ENCODE results near the gene CPNE4. TPM values are rescaled to one million over a fixed set of nuclear protein-coding genes. Genes with fewer than 3 reads are reported as not detected.
"Not testable (repeated sequence)": the region's sequence is repeated elsewhere in the genome, so short reads cannot be mapped to it uniquely, and the experiment has no call there.

CPNE4 gene
- total RNA-seq, 1 donor from 2014 or later: not detected

DNA sequence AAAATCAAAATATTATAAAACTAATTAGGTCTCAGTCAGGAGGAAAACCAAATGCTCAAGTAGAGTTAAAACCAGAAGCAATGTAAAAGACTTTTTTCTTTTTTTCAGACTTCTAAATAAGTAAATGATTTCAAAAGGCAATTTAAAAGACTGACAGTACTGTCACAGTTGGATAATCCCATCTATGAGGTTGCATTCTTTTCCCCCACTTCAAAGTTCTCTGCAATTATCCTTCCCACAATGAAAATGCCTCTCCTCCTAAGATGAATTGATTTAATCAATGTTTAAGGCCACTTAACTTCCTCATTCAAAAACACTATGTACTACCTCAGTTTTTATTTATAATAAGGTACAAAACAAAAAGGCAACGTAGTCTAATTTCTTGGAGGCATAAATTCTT is 540.1 kb downstream of the CPNE4 start:
- H3K4me3 Mint-ChIP-seq (ENCODE audit: unreplicated experiment): no peak overlapping the region
- TF ChIP-seq, protein P1, sequence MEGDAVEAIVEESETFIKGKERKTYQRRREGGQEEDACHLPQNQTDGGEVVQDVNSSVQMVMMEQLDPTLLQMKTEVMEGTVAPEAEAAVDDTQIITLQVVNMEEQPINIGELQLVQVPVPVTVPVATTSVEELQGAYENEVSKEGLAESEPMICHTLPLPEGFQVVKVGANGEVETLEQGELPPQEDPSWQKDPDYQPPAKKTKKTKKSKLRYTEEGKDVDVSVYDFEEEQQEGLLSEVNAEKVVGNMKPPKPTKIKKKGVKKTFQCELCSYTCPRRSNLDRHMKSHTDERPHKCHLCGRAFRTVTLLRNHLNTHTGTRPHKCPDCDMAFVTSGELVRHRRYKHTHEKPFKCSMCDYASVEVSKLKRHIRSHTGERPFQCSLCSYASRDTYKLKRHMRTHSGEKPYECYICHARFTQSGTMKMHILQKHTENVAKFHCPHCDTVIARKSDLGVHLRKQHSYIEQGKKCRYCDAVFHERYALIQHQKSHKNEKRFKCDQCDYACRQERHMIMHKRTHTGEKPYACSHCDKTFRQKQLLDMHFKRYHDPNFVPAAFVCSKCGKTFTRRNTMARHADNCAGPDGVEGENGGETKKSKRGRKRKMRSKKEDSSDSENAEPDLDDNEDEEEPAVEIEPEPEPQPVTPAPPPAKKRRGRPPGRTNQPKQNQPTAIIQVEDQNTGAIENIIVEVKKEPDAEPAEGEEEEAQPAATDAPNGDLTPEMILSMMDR (IDR thresholded peaks at IDR 0.05): no peak
- H3K27me3 Mint-ChIP-seq (ENCODE audit: unreplicated experiment): no peaks in the 10 kb centered on the region
- peaks cover 6% of the 10 kb centered on the region for H3K36me3 Mint-ChIP-seq (ENCODE audit: unreplicated experiment)
- H3K27ac Mint-ChIP-seq (ENCODE audit: unreplicated experiment): no peak overlapping the region
- DNase-seq (ENCODE audit: extremely low spot score, unreplicated experiment): no peak
- no peaks in the 10 kb centered on the region for H3K4me1 Mint-ChIP-seq (ENCODE audit: unreplicated experiment)
- no peaks in the 10 kb centered on the region for H3K9me3 Mint-ChIP-seq (ENCODE audit: unreplicated experiment)

DNA sequence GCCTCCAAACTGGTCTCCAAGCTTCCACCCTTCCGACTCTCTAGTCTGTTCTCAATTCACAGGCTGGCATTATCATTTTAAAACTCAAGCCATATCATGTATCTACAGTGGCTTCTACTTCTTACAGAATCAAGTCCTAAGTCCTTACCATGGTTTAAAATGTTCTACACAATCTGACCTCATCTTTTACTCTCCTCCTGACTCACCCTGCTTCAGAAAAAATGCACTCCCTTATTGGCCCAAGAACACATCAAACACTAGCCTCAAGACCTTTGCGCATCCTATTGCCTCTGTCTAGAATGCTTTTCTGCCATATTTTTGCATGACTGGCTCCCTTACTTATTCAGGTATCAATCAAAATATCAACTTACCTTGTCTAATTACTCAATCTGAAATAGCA is 543.0 kb downstream of the CPNE4 start:
- Mint-ChIP-seq H3K36me3 (ENCODE audit: unreplicated experiment) (peaks cover 6% of the 10 kb centered on the region), H3K9me3 (ENCODE audit: unreplicated experiment) (no peaks in the 10 kb centered on the region), H3K27ac (ENCODE audit: unreplicated experiment) (no peak overlapping the region), H3K27me3 (ENCODE audit: unreplicated experiment) (no peaks in the 10 kb centered on the region), H3K4me1 (ENCODE audit: unreplicated experiment) (no peaks in the 10 kb centered on the region), H3K4me3 (ENCODE audit: unreplicated experiment) (no peak overlapping the region)
- TF ChIP-seq, protein P1 (IDR thresholded peaks at IDR 0.05): no peak
- no peak for DNase-seq (ENCODE audit: extremely low spot score, unreplicated experiment)

DNA sequence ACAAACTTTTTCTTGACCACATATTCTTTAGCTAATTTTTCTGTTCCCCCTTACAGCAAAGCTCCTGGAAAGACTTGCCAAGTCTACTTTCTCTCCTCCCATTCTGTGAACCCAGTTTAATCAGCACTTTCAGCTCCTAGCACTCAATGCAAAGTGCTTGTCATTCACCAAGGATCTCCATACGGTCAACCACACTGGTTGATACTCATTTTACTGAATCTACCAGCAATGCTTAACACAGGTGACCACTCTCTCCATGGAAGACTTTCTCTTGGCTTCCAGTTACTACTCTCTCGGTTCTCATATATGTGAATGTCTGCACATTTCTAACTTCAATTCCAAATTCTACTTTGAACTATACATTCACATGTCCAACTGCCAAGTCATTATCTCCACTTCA is 543.7 kb downstream of the CPNE4 start:
- H3K4me3 Mint-ChIP-seq (ENCODE audit: unreplicated experiment): no peak overlapping the region
- peaks cover 6% of the 10 kb centered on the region for H3K36me3 Mint-ChIP-seq (ENCODE audit: unreplicated experiment)
- no peaks in the 10 kb centered on the region for H3K9me3 Mint-ChIP-seq (ENCODE audit: unreplicated experiment)
- no peaks in the 10 kb centered on the region for H3K27me3 Mint-ChIP-seq (ENCODE audit: unreplicated experiment)
- TF ChIP-seq, protein P1 (IDR thresholded peaks at IDR 0.05): no peak
- H3K27ac Mint-ChIP-seq (ENCODE audit: unreplicated experiment): no peak overlapping the region
- DNase-seq (ENCODE audit: extremely low spot score, unreplicated experiment): no peak
- no peaks in the 10 kb centered on the region for H3K4me1 Mint-ChIP-seq (ENCODE audit: unreplicated experiment)

DNA sequence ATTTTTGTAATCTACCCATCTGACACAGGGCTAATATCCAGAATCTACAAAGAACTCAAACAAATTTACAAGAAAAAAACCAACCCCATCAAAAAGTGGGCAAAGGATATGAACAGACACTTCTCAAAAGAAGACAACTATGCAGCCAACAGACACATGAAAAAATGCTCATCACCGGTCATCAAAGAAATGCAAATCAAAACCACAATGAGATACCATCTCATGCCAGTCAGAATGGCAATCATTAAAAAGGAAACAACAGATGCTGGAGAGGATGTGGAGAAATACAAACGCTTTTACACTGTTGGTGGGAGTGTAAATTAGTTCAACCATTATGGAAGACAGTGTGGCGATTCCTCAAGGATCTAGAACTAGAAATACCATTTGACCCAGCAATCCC is 548.3 kb downstream of the CPNE4 start:
- H3K4me1 Mint-ChIP-seq (ENCODE audit: unreplicated experiment); H3K9me3 Mint-ChIP-seq (ENCODE audit: unreplicated experiment); H3K27ac Mint-ChIP-seq (ENCODE audit: unreplicated experiment); H3K4me3 Mint-ChIP-seq (ENCODE audit: unreplicated experiment); DNase-seq (ENCODE audit: extremely low spot score, unreplicated experiment); H3K27me3 Mint-ChIP-seq (ENCODE audit: unreplicated experiment): not testable (repeated sequence)
- peaks cover 12% of the 10 kb centered on the region for H3K36me3 Mint-ChIP-seq (ENCODE audit: unreplicated experiment)

DNA sequence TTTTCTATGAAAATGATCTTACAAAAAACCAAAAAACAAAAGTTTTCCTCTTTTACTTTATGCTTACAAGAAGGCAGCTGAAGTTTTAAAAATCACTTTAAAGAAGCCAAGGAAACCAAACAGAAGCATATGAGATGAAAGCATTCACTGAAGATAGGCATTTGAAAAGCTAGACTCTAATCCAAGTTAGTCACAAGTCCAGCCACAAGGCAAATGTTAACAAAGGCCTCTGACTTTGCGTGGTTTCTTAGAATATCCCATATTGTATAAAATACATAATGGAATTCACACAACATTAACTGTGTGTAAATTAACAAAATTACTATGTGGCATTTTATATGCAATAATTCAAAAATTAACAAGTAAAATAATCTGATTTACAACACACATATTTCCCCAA is 549.7 kb downstream of the CPNE4 start:
- TF ChIP-seq, protein P1 (IDR thresholded peaks at IDR 0.05): no peak
- peaks cover 12% of the 10 kb centered on the region for H3K36me3 Mint-ChIP-seq (ENCODE audit: unreplicated experiment)
- DNase-seq (ENCODE audit: extremely low spot score, unreplicated experiment): no peak
- H3K9me3 Mint-ChIP-seq (ENCODE audit: unreplicated experiment): no peaks in the 10 kb centered on the region
- no peak overlapping the region for H3K27ac Mint-ChIP-seq (ENCODE audit: unreplicated experiment)
- no peak overlapping the region for H3K4me3 Mint-ChIP-seq (ENCODE audit: unreplicated experiment)
- H3K4me1 Mint-ChIP-seq (ENCODE audit: unreplicated experiment): no peaks in the 10 kb centered on the region
- no peaks in the 10 kb centered on the region for H3K27me3 Mint-ChIP-seq (ENCODE audit: unreplicated experiment)

DNA sequence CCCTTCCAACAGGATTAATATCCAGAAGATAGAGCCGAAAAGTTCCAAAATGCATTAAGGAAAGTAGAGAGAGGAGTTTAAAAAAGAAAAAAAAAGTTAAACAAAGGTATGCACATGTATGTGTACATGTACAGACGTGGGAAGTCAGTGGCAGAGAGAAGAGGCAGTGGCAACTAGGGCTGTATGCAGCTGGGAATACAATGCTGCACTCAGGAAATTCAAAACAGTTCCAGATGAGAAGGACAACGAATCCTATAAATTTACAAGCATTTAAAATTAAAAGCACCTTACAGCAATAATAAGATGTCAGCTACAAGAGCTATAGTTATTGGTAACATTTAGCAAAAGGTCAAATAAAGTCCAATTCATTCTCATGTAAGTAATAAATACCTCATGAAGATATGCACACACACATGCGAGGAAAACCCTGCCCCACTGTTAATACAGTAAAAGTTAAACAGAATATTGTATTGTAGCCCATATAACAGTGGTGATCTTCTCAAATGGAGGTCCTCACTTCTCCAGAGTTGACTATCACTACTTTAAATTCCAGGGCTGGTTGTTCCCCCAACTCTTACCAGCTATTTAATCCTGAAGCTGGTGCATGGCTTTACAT is 550.2 kb downstream of the CPNE4 start:
- Mint-ChIP-seq H3K4me1 (ENCODE audit: unreplicated experiment) (no peaks in the 10 kb centered on the region), H3K9me3 (ENCODE audit: unreplicated experiment) (no peaks in the 10 kb centered on the region), H3K27ac (ENCODE audit: unreplicated experiment) (no peak overlapping the region), H3K36me3 (ENCODE audit: unreplicated experiment) (peaks cover 14% of the 10 kb centered on the region), H3K27me3 (ENCODE audit: unreplicated experiment) (no peaks in the 10 kb centered on the region), H3K4me3 (ENCODE audit: unreplicated experiment) (no peak overlapping the region)
- TF ChIP-seq, protein P1 (IDR thresholded peaks at IDR 0.05): no peak
- no peak for DNase-seq (ENCODE audit: extremely low spot score, unreplicated experiment)

Measured in osteocyte (in vitro differentiated cells).